PFSK-1 (cell line): Measurements from ENCODE around the gene THOC6.

Experiments
- FOXP2 ChIP-seq: optimal IDR thresholded peaks from 2 replicates; pipeline ENCODE3; 2011; ENCODE audit warnings: borderline replicate concordance, control low read depth, inconsistent platforms; ENCODE audit not compliant: insufficient read depth; ENCODE audit errors: extremely low read length, extremely low read depth
- POLR2AphosphoS5 ChIP-seq: IDR thresholded peaks from 2 replicates; pipeline ENCODE4 v1.6.1; 2012; ENCODE audit warnings: low read depth, mild to moderate bottlenecking, control low read depth, low read length, moderate library complexity
- REST ChIP-seq, 2 experiments: IDR thresholded peaks; 2 replicates each; pipeline versions ENCODE4 v1.6.1 to v1.8.0; 2011 to 2012; ENCODE audit warnings: low read depth in 2 of 2, low read length in 2 of 2, control low read depth in 1 of 2, inconsistent platforms in 1 of 2, mild to moderate bottlenecking in 1 of 2, moderate library complexity in 1 of 2; ENCODE audit not compliant: insufficient read depth in 1 of 2
- SIN3A ChIP-seq: IDR thresholded peaks from 2 replicates; pipeline ENCODE4 v1.6.1; 2012; ENCODE audit warnings: mild to moderate bottlenecking, low read length, moderate library complexity, borderline replicate concordance; ENCODE audit not compliant: insufficient read depth
- TAF1 ChIP-seq: IDR thresholded peaks from 2 replicates; pipeline ENCODE4 v1.6.1; 2012; ENCODE audit warnings: low read length, control low read depth, borderline replicate concordance; ENCODE audit not compliant: insufficient read depth

DNA sequence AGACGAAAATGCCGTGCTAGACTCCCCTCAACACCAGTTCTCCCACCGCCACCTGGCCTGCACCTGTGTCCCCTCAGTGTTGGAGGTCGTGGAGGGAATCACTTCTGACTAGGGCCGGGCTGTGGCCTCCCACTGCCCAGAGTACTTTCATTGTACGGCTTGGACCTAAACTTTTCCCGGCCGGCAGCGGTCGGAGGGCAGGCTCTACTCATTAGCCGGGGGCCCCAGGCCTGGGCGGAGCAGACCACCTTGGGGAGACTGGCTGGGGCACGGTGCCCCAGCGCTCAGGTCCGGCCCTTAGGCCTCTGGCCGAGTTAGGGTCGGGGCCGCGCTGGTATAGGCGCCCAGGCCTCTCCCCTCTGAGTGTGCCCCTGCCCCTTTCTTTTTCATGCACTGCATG lies 6.5 kb upstream of the THOC6 start:
- TF ChIP-seq SIN3A (no peak), REST (IDR thresholded peaks at IDR 0.05; ENCODE audit: insufficient read depth in 1 of 2, low read depth in 2 of 2, low read length in 2 of 2) (no peak), POLR2AphosphoS5 (no peak), FOXP2 (no peak), TAF1 (no peak)
